HG03103 (cell line): ENCODE data around the gene MIAT.
"Not testable (repeated sequence)": the region's sequence is repeated elsewhere in the genome, so short reads cannot be mapped to it uniquely, and the experiment has no call there.

Experiments used
- ATAC-seq: cut with Tn5 transposase; IDR thresholded peaks from one replicate; pipeline ENCODE4 v1.9.1; 2021; ENCODE audit warnings: low read depth; ENCODE audit not compliant: unreplicated experiment

The MIAT gene

DNA sequence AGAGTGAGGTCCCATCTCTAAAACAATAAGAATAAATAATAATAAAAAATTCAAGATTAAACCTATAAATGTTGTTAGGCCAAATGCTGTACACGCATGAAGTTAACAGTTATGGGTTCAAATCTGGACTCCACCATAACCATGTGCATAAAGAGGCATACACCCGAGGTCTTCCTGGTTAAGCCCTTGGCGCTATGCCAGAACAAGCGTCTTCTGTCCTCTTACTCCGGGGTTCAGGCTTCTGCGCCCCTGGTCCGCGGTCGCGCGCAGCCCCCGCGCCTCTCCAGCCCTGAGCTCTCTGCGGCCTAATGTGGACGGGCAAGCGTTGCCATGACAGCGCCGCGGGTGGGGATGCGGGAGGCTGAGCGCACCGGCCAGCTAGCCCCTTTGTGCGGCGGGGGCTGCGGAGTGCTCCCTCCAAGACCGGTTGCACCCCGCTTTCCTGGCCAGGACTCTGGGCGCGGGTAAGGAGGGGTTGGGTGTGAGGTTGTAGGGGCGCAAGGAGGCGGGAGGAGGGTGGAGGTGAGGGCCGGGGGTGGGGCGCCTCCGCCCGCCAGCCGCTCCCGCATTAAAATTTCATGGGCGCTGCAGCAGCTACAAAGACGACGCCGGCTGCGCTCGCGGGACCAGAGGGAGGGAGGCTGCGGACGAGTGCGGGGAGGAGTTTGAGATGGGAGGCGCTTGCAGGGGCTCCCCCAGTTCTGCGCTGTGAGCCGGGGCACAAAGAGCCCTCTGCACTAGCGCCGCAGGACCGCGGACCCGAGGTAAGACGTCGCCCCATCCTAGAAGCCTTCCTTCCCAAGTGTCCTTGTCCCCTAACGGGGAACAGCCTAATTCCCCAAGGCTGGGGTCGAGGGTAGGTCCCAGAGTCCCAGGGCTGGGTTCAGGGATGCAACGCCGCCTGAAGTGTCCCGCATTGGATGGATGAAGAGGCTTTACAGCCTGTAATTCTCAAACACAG is at the start of gene MIAT:
Gene MIAT, plus strand, starts transcription at position 698 of the 961 bp plus-strand sequence.
- no peak for ATAC-seq

DNA sequence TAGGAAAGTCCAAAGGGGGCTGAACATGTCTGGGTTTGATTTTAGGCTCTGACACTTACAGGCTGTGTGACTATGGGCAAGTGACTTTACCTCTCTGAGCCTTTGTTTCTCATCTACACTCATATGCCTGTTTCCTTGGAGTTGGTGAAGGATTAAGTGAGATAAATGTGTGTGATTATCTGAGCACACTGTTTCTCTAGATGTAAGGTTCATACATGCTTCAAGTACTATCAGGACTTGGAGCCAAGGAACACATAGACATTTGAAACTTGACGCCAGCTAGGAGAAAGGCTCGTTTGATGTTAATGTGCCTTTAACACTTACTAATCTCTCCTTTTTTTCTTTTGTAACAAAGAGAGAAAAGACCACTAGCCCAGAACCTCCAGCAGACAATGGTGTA is 49.3 kb upstream of the MIAT start:
- no peak for ATAC-seq

GRCh38 chr22:26609287-26609686 is 48.1 kb upstream of the MIAT start:
- no peak for ATAC-seq

DNA sequence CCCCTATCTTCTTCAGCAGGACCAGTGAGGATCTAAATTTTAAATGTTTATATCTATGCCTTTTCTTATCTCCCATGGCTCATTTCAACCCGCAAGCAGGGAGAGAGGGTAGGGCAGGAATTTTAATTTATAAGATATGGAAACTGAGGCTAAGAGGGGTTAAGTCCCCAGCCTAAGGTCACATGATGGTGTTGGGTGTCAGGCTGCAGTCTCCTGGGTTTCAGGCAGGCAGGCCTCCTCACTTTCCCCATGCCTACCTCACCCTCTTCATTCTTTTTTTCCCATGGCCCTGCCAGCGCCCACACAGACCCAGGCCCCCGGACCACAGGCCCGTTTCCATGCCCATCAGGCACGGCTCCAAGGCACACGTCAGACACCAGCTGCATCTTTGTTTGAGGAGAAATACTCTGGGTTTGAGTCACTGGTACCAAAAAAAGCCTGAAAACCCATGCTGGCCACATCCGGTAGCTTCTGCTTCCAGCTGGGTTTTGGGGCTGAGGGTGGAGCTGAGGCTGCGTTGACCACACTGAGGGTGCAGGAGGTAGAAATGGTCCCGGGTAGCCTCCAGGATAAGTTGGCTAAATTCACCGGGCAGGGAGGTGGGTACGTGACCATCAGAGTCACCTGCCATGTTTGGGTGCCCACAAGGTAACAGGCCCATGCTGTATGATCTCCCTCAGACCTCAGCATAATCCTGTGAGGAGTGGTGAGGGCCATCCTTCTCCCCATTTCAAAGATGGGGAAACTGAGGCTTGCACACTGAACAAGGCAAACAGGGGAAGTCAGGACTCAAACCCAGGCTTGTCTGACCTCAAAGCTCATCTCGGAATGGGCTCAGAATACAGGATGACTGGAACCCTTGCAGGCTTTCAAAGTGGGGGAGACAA is 47.1 kb upstream of the MIAT start:
- peak; percentile 65 for ATAC-seq

- ATAC-seq, result no peak
Measured at GRCh38 chr22:26610996-26611395, 46.4 kb upstream of the MIAT start.

DNA sequence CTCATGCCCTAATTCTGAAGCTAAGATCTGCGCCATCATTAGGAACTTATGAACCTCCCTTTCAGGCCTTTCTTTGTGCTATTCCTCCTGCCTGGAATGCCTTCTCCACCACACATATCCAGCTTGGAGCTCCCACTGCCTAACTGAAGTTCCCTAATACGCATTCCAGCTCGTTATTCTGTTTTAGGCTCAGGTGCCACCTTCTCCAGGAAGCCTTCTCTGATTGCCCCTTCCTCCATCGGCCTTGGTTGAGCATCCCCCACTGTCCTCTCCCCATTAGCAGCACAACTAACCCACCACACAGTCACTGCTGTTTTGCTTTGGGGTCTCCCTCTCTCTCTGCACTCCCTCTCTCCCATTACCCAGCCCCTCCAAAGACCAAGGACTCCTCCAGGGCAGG is 44.7 kb upstream of the MIAT start:
- ATAC-seq, result no peak

DNA sequence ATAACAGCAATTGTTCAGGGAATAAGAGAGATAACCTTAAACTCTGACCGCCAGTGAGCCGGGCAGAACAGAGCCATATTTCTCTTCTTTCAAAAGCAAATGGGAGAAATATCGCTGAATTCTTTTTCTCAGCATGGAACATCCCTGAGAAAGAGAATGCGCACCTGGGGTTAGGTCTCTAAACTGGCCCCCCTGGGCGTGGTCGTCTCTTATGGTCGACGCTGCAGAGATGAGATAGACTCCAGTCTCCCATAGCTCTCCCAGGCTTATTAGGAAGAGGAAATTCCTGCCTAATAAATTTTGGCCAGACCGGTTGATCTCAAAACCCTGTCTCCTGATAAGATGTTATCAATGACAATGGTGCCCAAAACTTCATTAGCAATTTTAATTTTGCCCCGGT is 43.6 kb upstream of the MIAT start:
- not testable (repeated sequence) for ATAC-seq

DNA sequence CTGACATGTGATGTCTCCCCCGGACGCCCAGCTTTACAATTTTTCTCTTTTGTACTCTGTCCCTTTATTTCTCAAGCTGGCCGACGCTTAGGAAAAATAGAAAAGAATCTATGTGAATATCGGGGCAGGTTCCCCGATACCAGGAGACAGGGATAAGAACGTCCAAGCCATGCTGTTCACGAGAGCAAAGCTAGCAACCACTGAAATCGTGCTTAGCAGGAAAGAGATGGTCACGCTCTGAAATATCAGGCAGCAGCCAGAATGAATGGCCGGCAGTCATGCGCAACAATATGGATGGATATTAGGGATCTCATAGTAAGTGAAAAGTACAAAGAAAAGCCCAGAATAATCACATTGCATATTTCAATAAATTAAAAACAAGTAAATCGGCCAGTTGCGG is 43.1 kb upstream of the MIAT start:
- no peak for ATAC-seq

DNA sequence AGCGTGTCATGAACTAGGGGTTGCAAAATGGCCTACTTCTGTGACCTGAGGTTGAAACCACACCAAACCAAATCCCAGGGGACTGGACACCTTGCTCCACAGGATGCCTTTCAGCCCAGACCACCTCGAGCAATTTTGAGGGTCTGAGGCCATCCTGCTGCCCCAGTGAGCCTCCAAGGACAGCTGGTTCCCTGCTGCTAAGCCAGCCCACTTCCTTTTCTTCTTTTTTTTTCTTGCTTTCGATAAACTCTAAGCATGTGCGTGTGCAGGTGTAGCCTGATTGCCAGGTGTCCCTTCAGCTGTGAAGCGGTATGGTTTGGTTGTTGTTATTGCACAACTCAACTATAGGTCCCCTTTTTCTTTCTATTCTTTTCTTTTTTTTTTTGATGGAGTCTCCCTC is 42.2 kb upstream of the MIAT start:
- no peak for ATAC-seq

DNA sequence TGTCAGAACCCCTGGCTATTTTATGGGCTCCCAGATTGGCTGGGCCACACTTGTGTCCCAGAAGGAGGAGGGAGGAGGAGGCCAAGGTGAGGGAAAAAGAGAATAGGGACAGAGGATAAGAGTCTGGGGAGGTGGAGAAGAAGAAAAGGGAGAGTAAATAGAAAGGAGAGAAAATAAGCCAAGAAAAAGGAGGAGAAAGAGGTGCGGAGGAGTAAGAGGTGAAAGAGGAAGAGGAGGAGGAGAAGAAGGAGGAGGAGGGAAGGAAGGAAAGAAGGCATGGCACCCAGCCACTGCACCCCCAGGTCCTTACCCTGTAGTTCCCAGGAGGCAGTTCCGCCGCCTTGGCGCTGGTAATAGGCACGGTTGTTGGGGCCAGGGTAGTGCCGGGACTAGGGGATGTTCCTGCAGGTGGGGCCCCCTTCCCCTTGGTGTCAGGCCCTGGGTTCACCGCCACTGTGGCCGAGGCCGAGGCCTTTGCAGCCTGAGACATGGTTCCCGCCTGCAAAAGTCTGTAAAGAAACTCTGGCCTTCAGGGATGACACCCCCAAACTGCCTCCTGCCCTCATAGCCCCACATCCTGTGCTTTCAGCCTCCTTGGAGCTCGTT is 41.5 kb upstream of the MIAT start:
- ATAC-seq, result no peak

GRCh38 chr22:26616650-26617049 is 40.7 kb upstream of the MIAT start:
- ATAC-seq, result no peak

- no peak for ATAC-seq
Measured at GRCh38 chr22:26617271-26618199, 39.9 kb upstream of the MIAT start, which contains the start of gene CRYBB1. Gene CRYBB1, minus strand, starts transcription at chr22:26618027. Its CDS starts 1,708 bp downstream, at chr22:26616319.

- ATAC-seq, result no peak
Measured at GRCh38 chr22:26618455-26618854, 38.9 kb upstream of the MIAT start.

GRCh38 chr22:26619510-26619909 is 37.9 kb upstream of the MIAT start:
- no peak for ATAC-seq

GRCh38 chr22:26620197-26620596 is 37.2 kb upstream of the MIAT start:
- ATAC-seq, result no peak

DNA sequence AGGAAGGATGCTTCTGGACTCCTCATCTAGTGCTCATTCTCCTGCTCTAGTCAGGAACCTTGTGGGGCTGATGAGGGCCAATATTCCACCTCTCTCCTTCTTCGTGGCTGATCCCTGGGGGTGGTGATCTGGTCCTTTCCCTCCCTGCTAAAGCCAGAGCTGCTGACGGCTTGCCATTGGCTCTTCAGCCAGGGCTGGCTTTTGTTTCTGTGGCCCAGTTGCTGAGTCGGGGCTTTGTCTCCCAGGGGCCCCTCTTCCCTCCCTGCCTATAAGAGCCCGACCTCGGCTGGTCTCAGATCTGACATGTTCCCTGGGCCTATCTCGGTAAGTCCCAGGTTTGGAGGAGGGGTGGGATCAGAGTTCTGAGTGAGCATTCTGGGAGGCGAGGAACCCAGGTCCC is 35.7 kb upstream of the MIAT start, which contains the start of gene CRYBA4:
Gene CRYBA4, plus strand, starts transcription at position 301 of the 400 bp plus-strand sequence. CDS start 634 bp downstream, outside the sequence.
- no peak for ATAC-seq

DNA sequence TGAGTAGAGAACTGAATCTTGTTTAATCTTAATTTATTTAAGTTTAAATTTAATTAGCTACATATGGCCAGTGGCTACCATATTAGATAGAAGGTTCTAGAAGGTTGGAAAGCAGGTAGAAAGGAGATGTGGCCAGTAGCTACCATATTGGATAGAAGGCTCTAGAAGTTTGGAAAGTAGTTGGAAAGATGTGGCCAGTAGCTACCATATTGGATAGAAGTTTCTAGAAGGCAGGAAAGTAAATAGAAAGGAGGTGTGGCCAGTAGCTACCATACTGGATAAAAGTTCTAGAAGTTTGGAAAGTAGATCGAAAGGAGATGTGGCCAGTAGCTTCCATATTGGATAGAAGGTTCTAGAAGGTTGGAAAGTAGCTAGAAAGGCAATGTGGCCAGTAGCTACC is 33.4 kb upstream of the MIAT start:
- ATAC-seq, result no peak

DNA sequence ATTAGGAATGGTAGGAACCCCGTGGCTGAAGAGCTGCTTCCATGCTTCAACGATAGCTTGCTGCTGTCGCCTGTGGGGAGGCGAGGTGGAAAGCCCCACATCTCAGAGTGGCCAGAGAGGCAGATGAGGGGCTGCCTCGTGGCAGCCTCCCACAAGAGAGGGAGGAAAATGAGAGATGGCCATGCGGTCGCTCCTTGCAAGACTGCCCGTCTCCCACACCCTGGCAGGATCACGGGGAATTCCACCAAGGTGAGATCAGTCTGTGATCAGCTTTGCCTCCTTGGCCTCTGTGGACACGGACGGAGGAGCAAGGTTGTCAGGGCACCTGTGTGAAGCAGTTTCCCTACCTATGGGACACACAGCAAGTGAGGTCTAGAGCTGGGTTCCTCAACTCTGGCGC is 32.6 kb upstream of the MIAT start:
- no peak for ATAC-seq

DNA sequence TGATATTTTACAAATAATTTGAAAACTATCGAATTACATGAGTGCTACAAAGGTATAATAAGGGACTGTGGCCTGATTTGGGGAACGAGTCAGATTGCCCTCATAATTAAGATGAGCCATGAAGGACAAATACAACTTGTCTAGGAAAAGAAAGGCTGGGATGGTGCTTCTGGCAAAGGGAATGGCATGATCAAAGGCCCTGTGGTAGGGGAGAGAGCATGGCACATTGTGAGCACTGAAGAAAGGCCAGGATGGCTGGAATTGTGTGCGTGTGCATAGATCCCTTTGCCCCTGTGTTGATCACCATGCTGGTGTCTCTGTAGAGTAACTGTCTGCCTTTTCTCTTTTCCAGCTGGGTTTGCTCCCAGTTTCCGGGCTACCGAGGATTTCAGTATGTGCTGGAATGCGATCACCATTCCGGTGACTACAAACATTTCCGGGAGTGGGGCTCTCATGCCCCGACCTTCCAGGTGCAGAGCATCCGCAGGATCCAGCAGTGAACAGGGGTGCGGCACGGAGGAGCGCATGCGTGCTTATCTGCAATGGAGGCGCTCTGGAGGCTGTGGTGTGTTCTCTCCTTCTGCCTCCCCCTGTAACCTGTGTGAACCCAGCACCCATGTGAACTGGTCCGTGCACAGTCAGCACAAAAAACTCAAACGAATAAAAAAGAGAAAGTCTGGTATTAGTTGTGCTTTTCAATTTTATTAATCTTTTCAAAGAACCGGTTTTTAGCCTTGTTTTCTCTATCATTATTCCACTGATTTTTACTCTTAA is 27.2 kb upstream of the MIAT start:
- ATAC-seq, result no peak
